DMS53 treated with DMSO at 0.1 percent for 48 hours (cell line): ENCODE data around the gene TRAK1.

Source experiments
- DNase-seq: peaks from one replicate; lab custom pipeline; 2025; ENCODE audit not compliant: unreplicated experiment; lab: John Stamatoyannopoulos, UW

Gene TRAK1

DNA sequence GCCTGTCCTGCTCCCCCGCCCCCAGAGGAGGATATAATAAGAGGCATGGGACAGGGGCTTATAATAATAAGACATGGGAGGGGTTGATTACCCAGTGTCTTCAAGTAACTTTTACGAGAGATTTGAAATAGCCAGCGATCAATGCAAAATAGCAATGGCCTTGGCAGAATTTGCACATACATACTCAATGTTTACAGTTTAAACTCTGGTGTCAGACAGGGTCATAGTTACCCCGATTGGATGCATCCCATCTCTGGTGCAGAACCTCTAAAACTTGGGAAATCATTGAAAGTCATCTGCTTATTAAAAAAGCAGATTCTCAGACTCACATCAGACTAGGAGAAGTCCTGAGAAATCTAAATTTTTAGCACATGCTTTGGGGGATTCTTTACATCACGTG, 61.0 kb downstream of the TRAK1 start:
- DNase-seq = no peak

DNA sequence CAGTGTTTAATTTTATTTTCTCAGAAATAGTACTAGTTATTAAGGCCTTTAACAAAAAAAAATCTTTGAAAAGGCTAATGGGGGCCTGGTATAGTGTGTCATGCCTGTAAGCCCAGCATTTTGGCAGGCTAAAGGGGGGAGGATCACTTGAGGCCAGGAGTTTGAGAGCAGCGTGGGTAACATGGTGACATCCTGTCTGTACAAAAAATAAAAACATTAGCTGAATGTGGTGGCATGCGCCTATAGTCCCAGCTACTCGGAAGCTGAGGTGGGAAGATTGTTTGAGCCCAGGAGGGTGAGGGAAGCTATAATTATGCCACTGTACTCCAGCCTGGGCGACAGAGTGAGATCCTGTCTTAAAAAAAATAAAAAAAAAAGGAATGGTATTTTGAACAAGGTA, 61.9 kb downstream of the TRAK1 start:
- DNase-seq = no peak

- no peak for DNase-seq
Measured at GRCh38 chr3:42157540-42158538, 66.7 kb downstream of the TRAK1 start.

- DNase-seq = no peak
Measured at GRCh38 chr3:42159147-42159546, 68.0 kb downstream of the TRAK1 start.

DNA sequence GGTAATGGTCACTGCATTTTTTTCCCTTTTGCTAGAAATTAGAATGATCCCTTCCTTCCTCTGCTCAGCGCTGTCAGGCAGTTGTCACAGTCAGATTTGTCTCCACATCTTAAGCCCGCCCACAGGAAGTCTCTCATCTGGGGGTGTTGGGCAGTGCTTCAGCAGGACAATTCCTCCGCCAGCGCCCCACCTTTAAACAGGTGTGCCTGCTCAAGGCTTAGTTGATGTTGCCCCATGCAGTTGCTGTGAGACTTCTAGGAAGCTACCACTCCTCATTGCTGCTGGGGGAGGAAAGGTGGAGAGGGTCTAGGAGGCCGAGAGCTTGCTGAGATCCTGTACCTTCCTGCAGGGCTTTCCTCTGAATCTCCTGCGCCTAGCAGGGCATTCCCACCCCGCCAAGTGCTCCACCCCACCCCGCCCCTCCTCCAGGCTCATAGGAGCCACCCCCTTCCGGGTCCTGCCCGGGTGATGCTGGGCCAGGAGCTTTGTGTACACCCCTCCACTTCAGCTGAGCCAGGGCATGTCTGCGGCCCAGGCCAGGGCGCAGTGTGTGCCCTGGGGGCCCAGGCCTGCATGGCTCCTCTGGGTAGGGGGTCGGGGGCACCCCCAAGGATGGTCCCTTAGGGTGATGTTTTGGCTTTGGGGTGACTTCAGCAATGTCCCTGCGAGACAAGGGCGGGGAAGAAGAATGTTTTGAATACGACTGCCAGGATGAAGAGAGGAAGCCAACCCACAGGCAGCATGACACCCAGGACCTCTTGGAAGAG, 68.7 kb downstream of the TRAK1 start:
- no peak for DNase-seq

- no peak for DNase-seq
Measured at GRCh38 chr3:42161050-42161935, 70.1 kb downstream of the TRAK1 start.

GRCh38 chr3:42162462-42162861, 71.3 kb downstream of the TRAK1 start:
- no peak for DNase-seq

- DNase-seq = no peak
Measured at GRCh38 chr3:42163622-42164244, 72.6 kb downstream of the TRAK1 start.

- no peak for DNase-seq
Measured at GRCh38 chr3:42164656-42165055, 73.5 kb downstream of the TRAK1 start.

GRCh38 chr3:42165211-42165610, 74.1 kb downstream of the TRAK1 start:
- no peak for DNase-seq

- DNase-seq = no peak
Measured at GRCh38 chr3:42166214-42166613, 75.1 kb downstream of the TRAK1 start.

GRCh38 chr3:42166662-42167300, 75.6 kb downstream of the TRAK1 start:
- no peak for DNase-seq

- no peak for DNase-seq
Measured at GRCh38 chr3:42169579-42170120, 78.5 kb downstream of the TRAK1 start.

- DNase-seq = no peak
Measured at GRCh38 chr3:42172047-42172654, 81.0 kb downstream of the TRAK1 start.

GRCh38 chr3:42173307-42173706, 82.2 kb downstream of the TRAK1 start:
- DNase-seq = no peak

GRCh38 chr3:42174679-42175385, 83.7 kb downstream of the TRAK1 start:
- no peak for DNase-seq

DNA sequence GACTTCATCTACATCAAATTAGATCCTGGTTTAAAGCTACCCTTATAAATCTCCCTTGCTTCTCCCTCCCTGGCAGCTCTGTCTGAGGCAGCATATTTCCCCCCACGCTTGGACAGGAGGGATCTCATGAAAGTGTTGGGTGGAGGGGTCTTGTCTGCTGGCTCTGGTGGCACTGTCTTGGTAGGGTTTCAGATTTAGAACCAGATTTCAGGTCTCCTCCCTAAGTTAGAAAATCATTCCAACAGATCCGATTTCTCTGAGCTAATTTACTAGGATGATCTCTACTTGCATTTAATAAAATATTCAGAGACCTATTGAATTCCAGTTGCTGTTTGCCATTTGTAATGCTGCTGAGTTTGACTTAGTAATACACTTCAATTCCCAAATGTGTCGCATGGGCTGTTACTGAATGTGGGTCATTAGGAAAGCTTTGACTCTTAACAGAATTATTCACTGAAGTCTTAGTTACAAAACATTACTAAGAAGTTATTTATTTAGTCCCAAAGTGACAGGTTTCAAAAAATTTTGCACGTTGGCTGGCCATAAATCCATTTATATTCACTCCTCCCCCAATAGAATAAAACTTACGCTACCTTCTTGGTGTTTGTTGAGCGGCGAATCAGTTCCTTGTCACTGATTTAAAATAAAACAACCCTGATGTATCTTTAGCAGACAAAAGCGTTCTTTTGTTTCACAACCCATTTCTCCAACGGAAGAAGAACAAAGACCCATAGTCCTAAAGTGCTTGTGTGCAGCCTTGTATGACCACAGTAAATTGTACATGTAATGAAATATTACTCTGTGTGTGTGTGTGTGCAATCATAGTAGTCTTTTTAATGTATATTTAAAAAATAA, 84.5 kb downstream of the TRAK1 start:
- no peak for DNase-seq
